GM19438 (cell line): ENCODE data around the gene GAK.
"Not testable (repeated sequence)": the region's sequence is repeated elsewhere in the genome, so short reads cannot be mapped to it uniquely, and the experiment has no call there.

ENCODE experiments used
- ATAC-seq: cut with Tn5 transposase; IDR thresholded peaks from one replicate; pipeline ENCODE4 v1.9.1; 2021; ENCODE audit warnings: low read depth; ENCODE audit not compliant: unreplicated experiment

GAK gene

GRCh38 chr4:823176-823760, 108.8 kb downstream of the GAK start:
- ATAC-seq, result no peak

GRCh38 chr4:822361-823175, 109.5 kb downstream of the GAK start:
- no peak for ATAC-seq

GRCh38 chr4:821631-822030, 110.5 kb downstream of the GAK start:
- no peak for ATAC-seq

GRCh38 chr4:821181-821591, 110.9 kb downstream of the GAK start:
- ATAC-seq, result no peak

- ATAC-seq, result no peak
These were observed 111.6 kb downstream of the GAK start for GRCh38 chr4:820230-821172.

- ATAC-seq, result no peak
These were observed 112.5 kb downstream of the GAK start for GRCh38 chr4:819401-820229.

- no peak for ATAC-seq
These were observed 113.8 kb downstream of the GAK start for GRCh38 chr4:818106-818921.

GRCh38 chr4:815464-816146, 116.5 kb downstream of the GAK start:
- ATAC-seq, result no peak

GRCh38 chr4:814312-814850, 117.7 kb downstream of the GAK start:
- ATAC-seq, result no peak

- no peak for ATAC-seq
These were observed 118.2 kb downstream of the GAK start for GRCh38 chr4:813900-814299.

GRCh38 chr4:808860-809570, 123.1 kb downstream of the GAK start:
- ATAC-seq, result no peak

- ATAC-seq, result no peak
These were observed 124.3 kb downstream of the GAK start for GRCh38 chr4:807792-808191.

- ATAC-seq, result not testable (repeated sequence)
These were observed 125.1 kb downstream of the GAK start for GRCh38 chr4:806979-807378.

GRCh38 chr4:804804-805203, 127.3 kb downstream of the GAK start:
- ATAC-seq, result no peak

- no peak for ATAC-seq
These were observed 128.2 kb downstream of the GAK start for GRCh38 chr4:803884-804283.

GRCh38 chr4:801436-802124, 130.5 kb downstream of the GAK start:
- no peak for ATAC-seq
